ENCODE measurements around the gene SCFD1.

- TF ChIP-seq POLR2A (IDR thresholded peaks at IDR 0.05; ENCODE audit: low read depth, low read length) (no peak), POLR2AphosphoS5 (IDR thresholded peaks at IDR 0.05; ENCODE audit: low read depth, low read length) (no peak), TAF1 (IDR thresholded peaks at IDR 0.05; ENCODE audit: low read depth, low read length) (no peak), SPI1 (IDR thresholded peaks at IDR 0.05; ENCODE audit: low read depth, low read length) (no peak), PAX5 (IDR thresholded peaks at IDR 0.05; ENCODE audit: insufficient read depth, low read length, severe bottlenecking) (no peak), POU2F2 (IDR thresholded peaks at IDR 0.05; ENCODE audit: low read depth, low read length) (no peak)
Observed at GRCh38 chr14:30623412-30624131, 1.5 kb downstream of the SCFD1 start.
